ENCODE measurements around the gene PLD1.
A peak's percentile ranks its signal among the peaks of the same experiment; 100 is the strongest.

Gene PLD1

GRCh38 chr3:171788546-171789351, 21.5 kb downstream of the PLD1 start (continued):
- TF ChIP-seq ZNF670 (tag by site-specific recombination; IDR thresholded peaks at IDR 0.05; ENCODE audit: low read depth) = no peak
- no peak for TF ChIP-seq ZNF530 (tag by site-specific recombination; IDR thresholded peaks at IDR 0.05; ENCODE audit: low read depth)
- TF ChIP-seq, protein P1, sequence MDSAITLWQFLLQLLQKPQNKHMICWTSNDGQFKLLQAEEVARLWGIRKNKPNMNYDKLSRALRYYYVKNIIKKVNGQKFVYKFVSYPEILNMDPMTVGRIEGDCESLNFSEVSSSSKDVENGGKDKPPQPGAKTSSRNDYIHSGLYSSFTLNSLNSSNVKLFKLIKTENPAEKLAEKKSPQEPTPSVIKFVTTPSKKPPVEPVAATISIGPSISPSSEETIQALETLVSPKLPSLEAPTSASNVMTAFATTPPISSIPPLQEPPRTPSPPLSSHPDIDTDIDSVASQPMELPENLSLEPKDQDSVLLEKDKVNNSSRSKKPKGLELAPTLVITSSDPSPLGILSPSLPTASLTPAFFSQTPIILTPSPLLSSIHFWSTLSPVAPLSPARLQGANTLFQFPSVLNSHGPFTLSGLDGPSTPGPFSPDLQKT (IDR thresholded peaks at IDR 0.05; ENCODE audit: borderline replicate concordance, low read depth, low read length) = no peak
- TF ChIP-seq ZEB2 (tag by site-specific recombination; IDR thresholded peaks at IDR 0.05) = peak; percentile 69; the same call in 1 of the 2 replicates
- TF ChIP-seq SP2 (tag by site-specific recombination; IDR thresholded peaks at IDR 0.05) = no peak
- no peak for TF ChIP-seq ZNF623 (tag by site-specific recombination; IDR thresholded peaks at IDR 0.05)
- TF ChIP-seq ZNF274 (IDR thresholded peaks at IDR 0.05; ENCODE audit: low read length) = no peak
- TF ChIP-seq ZNF274 (tag by site-specific recombination; IDR thresholded peaks at IDR 0.05; ENCODE audit: borderline replicate concordance) = no peak
- TF ChIP-seq, protein P2, sequence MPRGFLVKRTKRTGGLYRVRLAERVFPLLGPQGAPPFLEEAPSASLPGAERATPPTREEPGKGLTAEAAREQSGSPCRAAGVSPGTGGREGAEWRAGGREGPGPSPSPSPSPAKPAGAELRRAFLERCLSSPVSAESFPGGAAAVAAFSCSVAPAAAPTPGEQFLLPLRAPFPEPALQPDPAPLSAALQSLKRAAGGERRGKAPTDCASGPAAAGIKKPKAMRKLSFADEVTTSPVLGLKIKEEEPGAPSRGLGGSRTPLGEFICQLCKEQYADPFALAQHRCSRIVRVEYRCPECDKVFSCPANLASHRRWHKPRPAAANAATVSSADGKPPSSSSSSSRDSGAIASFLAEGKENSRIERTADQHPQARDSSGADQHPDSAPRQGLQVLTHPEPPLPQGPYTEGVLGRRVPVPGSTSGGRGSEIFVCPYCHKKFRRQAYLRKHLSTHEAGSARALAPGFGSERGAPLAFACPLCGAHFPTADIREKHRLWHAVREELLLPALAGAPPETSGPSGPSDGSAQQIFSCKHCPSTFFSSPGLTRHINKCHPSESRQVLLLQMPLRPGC (tag by site-specific recombination; IDR thresholded peaks at IDR 0.05) = no peak
- TF ChIP-seq, protein P3, sequence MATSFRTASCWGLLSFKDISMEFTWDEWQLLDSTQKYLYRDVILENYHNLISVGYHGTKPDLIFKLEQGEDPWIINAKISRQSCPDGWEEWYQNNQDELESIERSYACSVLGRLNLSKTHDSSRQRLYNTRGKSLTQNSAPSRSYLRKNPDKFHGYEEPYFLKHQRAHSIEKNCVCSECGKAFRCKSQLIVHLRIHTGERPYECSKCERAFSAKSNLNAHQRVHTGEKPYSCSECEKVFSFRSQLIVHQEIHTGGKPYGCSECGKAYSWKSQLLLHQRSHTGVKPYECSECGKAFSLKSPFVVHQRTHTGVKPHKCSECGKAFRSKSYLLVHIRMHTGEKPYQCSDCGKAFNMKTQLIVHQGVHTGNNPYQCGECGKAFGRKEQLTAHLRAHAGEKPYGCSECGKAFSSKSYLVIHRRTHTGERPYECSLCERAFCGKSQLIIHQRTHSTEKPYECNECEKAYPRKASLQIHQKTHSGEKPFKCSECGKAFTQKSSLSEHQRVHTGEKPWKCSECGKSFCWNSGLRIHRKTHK (tag by site-specific recombination; IDR thresholded peaks at IDR 0.05) = no peak
- peak; percentile 52; the same call in 1 of the 2 replicates for TF ChIP-seq ZXDB (tag by site-specific recombination; IDR thresholded peaks at IDR 0.05)
- no peak for TF ChIP-seq ZNF561 (tag by site-specific recombination; IDR thresholded peaks at IDR 0.05; ENCODE audit: borderline replicate concordance)
- no peak for TF ChIP-seq ZNF555 (tag by site-specific recombination; conservative IDR thresholded peaks at IDR 0.05)
- TF ChIP-seq ZBTB26 (tag by site-specific recombination; optimal IDR thresholded peaks at IDR 0.05) = no peak
- TF ChIP-seq GFI1B (tag by site-specific recombination; IDR thresholded peaks at IDR 0.05) = no peak
- TF ChIP-seq, protein P4, sequence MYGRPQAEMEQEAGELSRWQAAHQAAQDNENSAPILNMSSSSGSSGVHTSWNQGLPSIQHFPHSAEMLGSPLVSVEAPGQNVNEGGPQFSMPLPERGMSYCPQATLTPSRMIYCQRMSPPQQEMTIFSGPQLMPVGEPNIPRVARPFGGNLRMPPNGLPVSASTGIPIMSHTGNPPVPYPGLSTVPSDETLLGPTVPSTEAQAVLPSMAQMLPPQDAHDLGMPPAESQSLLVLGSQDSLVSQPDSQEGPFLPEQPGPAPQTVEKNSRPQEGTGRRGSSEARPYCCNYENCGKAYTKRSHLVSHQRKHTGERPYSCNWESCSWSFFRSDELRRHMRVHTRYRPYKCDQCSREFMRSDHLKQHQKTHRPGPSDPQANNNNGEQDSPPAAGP (tag by site-specific recombination; IDR thresholded peaks at IDR 0.05) = no peak
- TF ChIP-seq ZNF621 (tag by site-specific recombination; IDR thresholded peaks at IDR 0.05) = no peak
- TF ChIP-seq KLF9 (tag by site-specific recombination; IDR thresholded peaks at IDR 0.05; ENCODE audit: low read depth) = no peak
- TF ChIP-seq BCL11A (tag by site-specific recombination; IDR thresholded peaks at IDR 0.05; ENCODE audit: low read depth) = 0 out of 2 replicates have a peak, but pooled peaks have one; percentile 22
- TF ChIP-seq ZNF629 (tag by site-specific recombination; IDR thresholded peaks at IDR 0.05) = peak; percentile 61; the same call in 1 of the 2 replicates
- no peak for TF ChIP-seq ZNF560 (tag by site-specific recombination; IDR thresholded peaks at IDR 0.05; ENCODE audit: borderline replicate concordance)
- TF ChIP-seq ZFP69B (tag by site-specific recombination; IDR thresholded peaks at IDR 0.05) = no peak
- TF ChIP-seq ZNF132 (tag by site-specific recombination; IDR thresholded peaks at IDR 0.05; ENCODE audit: borderline replicate concordance) = no peak
- TF ChIP-seq, protein P5, sequence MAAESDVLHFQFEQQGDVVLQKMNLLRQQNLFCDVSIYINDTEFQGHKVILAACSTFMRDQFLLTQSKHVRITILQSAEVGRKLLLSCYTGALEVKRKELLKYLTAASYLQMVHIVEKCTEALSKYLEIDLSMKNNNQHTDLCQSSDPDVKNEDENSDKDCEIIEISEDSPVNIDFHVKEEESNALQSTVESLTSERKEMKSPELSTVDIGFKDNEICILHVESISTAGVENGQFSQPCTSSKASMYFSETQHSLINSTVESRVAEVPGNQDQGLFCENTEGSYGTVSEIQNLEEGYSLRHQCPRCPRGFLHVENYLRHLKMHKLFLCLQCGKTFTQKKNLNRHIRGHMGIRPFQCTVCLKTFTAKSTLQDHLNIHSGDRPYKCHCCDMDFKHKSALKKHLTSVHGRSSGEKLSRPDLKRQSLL (tag by site-specific recombination; IDR thresholded peaks at IDR 0.05) = no peak
- peak; percentile 59 for TF ChIP-seq KLF8 (tag by site-specific recombination; IDR thresholded peaks at IDR 0.05)
- TF ChIP-seq ZFP3 (tag by site-specific recombination; IDR thresholded peaks at IDR 0.05; ENCODE audit: low read depth) = no peak
- TF ChIP-seq ZNF324 (tag by site-specific recombination; IDR thresholded peaks at IDR 0.05) = no peak
- 0 out of 2 replicates have a peak, but pooled peaks have one; percentile 20 for TF ChIP-seq GLI2 (tag by site-specific recombination; IDR thresholded peaks at IDR 0.05; ENCODE audit: borderline replicate concordance, low read depth)
- TF ChIP-seq ZNF366 (tag by site-specific recombination; conservative IDR thresholded peaks at IDR 0.05) = peak; percentile 55
- TF ChIP-seq, protein P6, sequence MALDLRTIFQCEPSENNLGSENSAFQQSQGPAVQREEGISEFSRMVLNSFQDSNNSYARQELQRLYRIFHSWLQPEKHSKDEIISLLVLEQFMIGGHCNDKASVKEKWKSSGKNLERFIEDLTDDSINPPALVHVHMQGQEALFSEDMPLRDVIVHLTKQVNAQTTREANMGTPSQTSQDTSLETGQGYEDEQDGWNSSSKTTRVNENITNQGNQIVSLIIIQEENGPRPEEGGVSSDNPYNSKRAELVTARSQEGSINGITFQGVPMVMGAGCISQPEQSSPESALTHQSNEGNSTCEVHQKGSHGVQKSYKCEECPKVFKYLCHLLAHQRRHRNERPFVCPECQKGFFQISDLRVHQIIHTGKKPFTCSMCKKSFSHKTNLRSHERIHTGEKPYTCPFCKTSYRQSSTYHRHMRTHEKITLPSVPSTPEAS (tag by site-specific recombination; IDR thresholded peaks at IDR 0.05) = no peak
- 0 out of 2 replicates have a peak, but pooled peaks have one; percentile 13 for TF ChIP-seq ZNF600 (tag by site-specific recombination; IDR thresholded peaks at IDR 0.05)

Measured in HEK293 (cell line).